Urinary bladder (tissue), 4 donors: Measurements from ENCODE around the gene XRN2. TPM values are rescaled to one million over a fixed set of nuclear protein-coding genes. Genes with fewer than 3 reads are reported as not detected.
"Not testable (repeated sequence)": the region's sequence is repeated elsewhere in the genome, so short reads cannot be mapped to it uniquely, and the experiment has no call there.

Source experiments
- DNase-seq: peaks from one replicate; pipeline ENCODE4 v3.0.0-alpha.2; 2015; ENCODE audit errors: extremely low spot score
- H3K27ac ChIP-seq: one replicate; pipeline ENCODE4 v1.5.1; 2013; ENCODE audit warnings: low read depth, mild to moderate bottlenecking, moderate library complexity
- H3K36me3 ChIP-seq: one replicate; pipeline ENCODE4 v1.6.1; 2013; ENCODE audit warnings: mild to moderate bottlenecking, moderate library complexity; ENCODE audit not compliant: insufficient read depth
- H3K4me1 ChIP-seq: one replicate; pipeline ENCODE4 v1.6.1; 2013; ENCODE audit warnings: mild to moderate bottlenecking, moderate library complexity; ENCODE audit not compliant: insufficient read depth
- H3K4me3 ChIP-seq: one replicate; pipeline ENCODE4 v1.5.1; 2013; ENCODE audit warnings: low read depth, low read length
- WGBS: extraction: QIAGEN DNeasy Blood & Tissue Kit; methylation state at CpG from one replicate; pipeline ENCODE4 v1.1.7; 2013; 5-methylcytosine and 5-hydroxymethylcytosine counted together
- polyA plus RNA-seq: library from polyadenylated mRNA; stranded (reverse); fragments of 200-250 nt; gene quantifications from one replicate; pipeline ENCODE4 v1.2.3, GENCODE V29; 2013
- small RNA-seq: library from RNA; depleted of rRNA; stranded (forward); fragments of <200 nt; gene quantifications from one replicate; pipeline ENCODE3, GENCODE V24; 2014
- total RNA-seq: library from RNA; depleted of rRNA; stranded (reverse); fragments of >200 nt; gene quantifications from one replicate; pipeline ENCODE4 v1.2.3, GENCODE V29; 2014
- donor health status: healthy with polysubstance abuse.
- donor health status: healthy.

XRN2 gene
- total and polyA plus RNA-seq, 2 donors: 44.2 to 70.2 TPM

DNA sequence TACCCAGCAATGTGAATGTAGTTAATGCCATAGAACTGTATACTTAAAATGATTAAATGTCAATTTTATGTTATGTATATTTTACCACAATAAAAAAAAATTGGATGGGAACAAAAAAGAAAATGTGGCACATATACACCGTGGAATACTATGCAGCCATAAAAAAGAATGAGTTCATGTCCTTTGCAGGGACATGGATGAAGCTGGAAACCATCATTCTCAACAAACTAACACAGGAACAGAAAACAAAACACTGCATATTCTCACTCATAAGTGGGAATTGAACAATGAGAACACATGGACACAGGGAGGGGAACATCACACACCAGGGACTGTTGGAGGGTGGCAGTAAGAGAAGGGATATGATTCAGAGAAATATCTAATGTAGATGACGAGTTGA, 116.0 kb downstream of the XRN2 start:
- not testable (repeated sequence) for H3K4me1 ChIP-seq, H3K27ac ChIP-seq, H3K36me3 ChIP-seq, H3K4me3 ChIP-seq, DNase-seq
- WGBS: 60% methylated on average over 2 of the region's 2 CpGs

DNA sequence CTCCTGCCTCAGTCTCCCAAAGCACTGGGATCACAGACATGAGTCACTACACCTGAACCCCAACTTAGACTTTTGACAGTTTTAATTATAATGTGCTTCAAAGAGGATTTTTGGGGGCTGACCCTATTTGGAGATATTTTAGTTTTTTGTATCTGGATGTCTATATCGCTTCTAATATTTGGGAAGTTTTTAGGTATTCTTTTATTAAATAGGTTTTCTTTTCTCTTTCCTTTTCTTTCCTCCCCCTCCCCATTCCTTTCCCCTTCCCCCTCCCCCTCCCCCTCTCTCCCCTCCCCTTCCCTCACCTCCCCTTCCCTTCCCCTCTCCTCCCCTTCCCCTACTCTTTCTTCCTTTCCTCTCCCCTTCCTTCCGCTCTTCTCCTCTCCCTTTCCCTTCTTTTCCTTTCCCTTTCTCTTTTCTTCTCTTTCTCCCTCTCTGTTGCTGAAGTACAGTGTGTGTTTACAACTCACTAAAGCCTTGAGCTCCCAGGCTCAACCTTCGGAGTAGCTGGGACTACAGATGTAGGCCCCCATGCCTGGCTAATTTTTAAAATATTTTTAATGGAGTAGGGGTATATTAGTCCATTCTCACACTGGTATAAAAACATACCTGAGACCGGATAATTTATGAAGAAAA, 118.6 kb downstream of the XRN2 start:
- WGBS: 88% methylated on average over 4 of the region's 4 CpGs
- Histone ChIP-seq H3K4me3 (no peak overlapping the region), H3K27ac (no peak overlapping the region), H3K36me3 (no peaks in the 10 kb centered on the region), H3K4me1 (no peaks in the 10 kb centered on the region)
- no peak for DNase-seq

DNA sequence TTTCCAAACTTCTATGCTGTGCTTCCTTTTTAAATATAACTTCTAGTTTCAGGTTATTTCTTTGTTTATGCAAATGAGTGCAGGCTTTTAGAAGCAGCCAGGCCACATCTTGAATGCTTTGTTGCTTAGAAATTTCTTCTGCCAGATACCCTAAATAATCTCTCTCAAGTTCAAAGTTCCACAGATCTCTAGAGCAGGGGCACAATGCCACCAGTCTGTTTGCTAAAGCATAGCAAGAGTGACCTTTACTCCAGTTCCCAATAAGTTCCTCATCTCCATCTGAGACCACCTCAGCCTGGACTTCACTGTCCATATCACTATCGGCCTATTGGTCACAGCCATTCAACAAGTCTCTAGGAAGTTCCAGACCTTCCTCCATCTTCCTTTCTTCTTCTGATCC, 120.6 kb downstream of the XRN2 start:
- not testable (repeated sequence) for H3K36me3 ChIP-seq, H3K4me3 ChIP-seq, H3K27ac ChIP-seq, H3K4me1 ChIP-seq, DNase-seq
- WGBS: 86% methylated on average over 1 of the region's 1 CpG

DNA sequence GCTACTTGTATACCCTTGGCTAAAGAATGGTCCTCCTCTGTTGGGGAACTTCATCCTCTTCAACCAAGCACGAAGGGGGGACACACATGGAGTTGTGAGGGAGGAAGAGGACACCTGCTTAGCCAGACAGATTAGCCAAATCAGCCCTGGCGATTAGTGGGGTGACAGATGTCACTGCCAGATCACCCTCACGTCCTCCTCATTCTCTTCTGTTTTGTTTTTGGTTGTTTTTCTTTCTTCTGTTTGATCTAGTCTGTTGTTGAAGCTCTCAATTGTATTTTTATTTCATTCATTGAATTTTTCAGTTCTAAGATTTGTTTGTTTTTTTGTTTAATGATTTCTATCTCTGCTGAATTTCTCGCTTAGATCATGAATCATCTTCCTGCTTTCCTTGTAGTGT, 121.7 kb downstream of the XRN2 start:
- 64% methylated on average over 4 of the region's 4 CpGs for WGBS
- Histone ChIP-seq H3K4me3 (no peak overlapping the region), H3K4me1 (no peaks in the 10 kb centered on the region), H3K36me3 (no peaks in the 10 kb centered on the region), H3K27ac (no peak overlapping the region)
- no peak for DNase-seq

DNA sequence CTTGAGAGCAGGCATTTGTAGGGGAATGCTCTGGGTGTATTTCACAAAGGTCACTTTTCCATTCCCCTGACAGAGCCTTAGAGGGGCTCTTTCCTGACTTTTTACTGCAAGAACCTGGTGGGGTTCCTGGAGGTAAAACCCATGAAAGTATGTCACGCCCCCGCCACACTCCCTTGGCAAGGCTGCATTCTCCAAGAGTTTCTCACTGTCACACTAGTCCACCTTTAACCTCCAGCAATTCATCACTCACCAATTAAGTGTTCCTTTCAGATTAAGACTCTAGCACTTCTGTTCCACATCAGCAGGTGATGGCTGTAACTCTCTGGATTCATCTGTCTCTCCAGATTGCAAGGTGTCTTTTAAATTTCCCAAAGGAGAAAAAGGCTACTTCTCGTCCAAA, 126.9 kb downstream of the XRN2 start:
- 71% methylated on average over 3 of the region's 3 CpGs for WGBS
- no peak for DNase-seq
- H3K4me3 ChIP-seq: no peak overlapping the region
- H3K36me3 ChIP-seq: no peaks in the 10 kb centered on the region
- H3K27ac ChIP-seq: no peak overlapping the region
- no peaks in the 10 kb centered on the region for H3K4me1 ChIP-seq

DNA sequence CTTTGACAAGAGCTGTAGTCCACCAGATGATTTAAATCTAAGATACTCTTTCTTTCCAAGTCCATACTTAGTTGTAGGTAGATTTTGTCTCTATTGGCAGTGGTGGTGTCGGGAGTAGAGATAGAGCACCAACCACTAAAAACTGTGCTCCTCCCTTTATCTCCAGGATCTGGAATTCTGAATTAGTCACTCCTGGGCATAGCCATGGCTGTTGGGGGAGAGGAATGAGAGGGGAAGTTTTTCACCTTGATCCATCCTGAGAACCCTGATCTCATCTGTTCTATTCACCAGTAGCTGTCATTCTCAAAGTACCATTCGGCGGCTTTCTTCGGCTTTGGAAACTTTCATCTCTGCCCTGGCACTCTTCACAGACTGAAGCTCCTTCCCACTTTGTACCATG, 129.8 kb downstream of the XRN2 start:
- 86% methylated on average over 4 of the region's 4 CpGs for WGBS
- Histone ChIP-seq H3K4me1 (no peaks in the 10 kb centered on the region), H3K4me3 (no peak overlapping the region), H3K27ac (no peak overlapping the region), H3K36me3 (no peaks in the 10 kb centered on the region)
- no peak for DNase-seq

DNA sequence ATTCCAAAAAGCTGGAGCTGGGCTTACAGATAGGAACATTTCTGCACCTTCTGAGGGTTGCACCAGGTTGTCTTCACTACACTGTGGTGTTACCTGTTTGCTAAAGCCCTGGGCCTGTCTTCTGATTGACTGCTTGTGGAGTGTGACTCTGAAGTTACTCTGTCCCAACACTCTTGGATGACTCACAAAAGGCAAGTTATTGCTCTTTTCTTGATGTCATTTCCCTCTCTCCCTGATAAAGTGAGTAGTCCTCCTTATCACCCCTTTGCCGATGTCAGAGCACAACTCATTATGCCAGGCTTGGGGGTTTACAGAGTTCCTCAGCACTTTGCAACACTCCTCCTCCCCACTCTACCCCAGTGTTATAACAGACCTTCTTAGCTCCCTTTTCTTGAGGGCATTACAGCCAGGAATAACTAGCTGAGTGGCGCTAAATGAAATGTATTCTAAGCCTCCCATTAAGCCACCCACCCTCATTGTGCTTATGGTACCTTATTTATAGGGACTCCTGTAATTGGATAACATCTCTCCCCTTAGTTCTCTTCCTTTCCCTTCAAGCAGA, 130.3 kb downstream of the XRN2 start:
- Histone ChIP-seq H3K4me1 (no peaks in the 10 kb centered on the region), H3K4me3 (no peak overlapping the region), H3K27ac (no peak overlapping the region), H3K36me3 (no peaks in the 10 kb centered on the region)
- no peak for DNase-seq
- WGBS: 65% methylated on average over 2 of the region's 2 CpGs

DNA sequence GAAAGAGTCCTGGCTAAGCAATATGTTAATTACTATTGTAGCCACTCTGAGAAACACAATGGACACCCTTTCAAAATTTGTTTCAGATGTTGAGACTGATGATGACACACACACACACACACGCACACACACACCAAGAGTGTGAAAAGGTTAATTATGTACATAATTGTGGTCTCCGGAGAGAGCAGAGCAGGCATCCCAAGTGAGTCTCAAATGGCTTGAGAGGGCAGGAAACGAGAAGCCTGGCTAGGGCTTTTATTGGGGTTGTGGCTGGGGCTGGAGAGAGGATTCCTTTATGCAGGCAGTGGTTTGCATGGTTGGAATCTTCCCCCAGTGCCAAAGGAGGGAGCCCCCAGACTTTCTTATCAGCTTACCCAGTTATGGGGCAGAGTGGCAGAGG, 132.4 kb downstream of the XRN2 start:
- DNase-seq: no peak

DNA sequence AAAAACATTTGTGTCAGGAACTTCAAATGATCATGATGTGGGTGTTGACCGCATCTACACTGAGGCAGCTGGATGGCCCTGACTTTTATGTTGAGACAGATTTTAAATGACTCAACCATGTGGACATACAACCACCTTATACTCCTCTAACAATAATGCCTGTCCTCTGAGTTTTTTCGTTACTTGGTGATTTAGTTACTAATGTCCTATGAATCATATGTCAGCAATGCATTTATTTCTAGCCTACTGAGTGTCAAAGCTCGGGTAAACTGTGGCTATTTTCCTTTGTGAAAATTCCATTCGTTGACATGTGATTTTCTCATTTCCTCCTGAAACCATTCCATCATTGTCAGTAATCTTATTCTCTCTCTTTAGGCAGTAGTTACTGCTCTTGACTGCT, 133.1 kb downstream of the XRN2 start:
- Histone ChIP-seq H3K4me1 (no peaks in the 10 kb centered on the region), H3K27ac (no peak overlapping the region), H3K36me3 (no peaks in the 10 kb centered on the region), H3K4me3 (no peak overlapping the region)
- DNase-seq: no peak
- WGBS: 66% methylated on average over 4 of the region's 4 CpGs

More for the DNA sequence above, 132.4 kb downstream of the XRN2 start:
- WGBS: 14% methylated on average over 3 of the region's 3 CpGs
- H3K4me3 ChIP-seq: no peak overlapping the region
- H3K27ac ChIP-seq: no peak overlapping the region
- H3K36me3 ChIP-seq: no peaks in the 10 kb centered on the region
- H3K4me1 ChIP-seq: no peaks in the 10 kb centered on the region

DNA sequence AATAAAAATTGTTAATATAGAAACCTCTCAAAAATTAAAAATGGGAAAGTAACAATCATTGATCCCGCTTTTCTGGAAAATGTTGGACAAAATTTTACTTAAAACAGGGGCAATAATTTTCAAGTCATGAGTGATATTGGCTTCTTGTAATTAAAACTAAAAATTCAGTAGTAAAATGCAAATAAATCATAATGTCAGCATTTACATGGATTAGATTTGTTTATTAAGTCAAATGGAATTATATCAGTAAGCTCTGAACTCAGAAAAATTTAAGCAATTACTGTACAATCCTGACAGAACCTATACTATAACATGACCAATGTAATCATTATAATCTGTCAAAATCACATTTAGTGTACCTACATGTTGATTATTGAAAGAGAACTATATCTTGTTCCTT, 134.1 kb downstream of the XRN2 start:
- DNase-seq: no peak
- no peak overlapping the region for H3K27ac ChIP-seq
- H3K4me3 ChIP-seq: no peak overlapping the region
- no peaks in the 10 kb centered on the region for H3K36me3 ChIP-seq
- WGBS: 86% methylated on average over 1 of the region's 1 CpG
- H3K4me1 ChIP-seq: no peaks in the 10 kb centered on the region

DNA sequence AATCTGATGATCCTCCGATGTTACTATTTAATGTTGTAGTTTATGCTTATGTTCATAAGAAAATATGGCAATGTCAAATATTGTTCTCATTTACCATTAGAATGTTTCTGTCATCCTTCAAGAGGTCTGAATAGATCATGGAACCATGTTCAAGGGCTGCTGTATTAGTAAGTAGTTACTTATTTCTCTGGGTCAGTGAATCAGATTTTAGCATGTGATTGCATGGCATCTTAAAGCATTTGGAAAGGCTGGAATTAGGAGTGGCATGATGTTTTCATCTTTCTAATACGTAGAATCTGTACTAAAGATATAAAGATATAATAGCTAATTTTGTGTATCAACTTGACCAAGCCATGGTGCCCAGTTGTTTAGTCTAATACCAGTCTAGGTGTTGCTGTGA, 134.7 kb downstream of the XRN2 start:
- WGBS: 81% methylated on average over 2 of the region's 2 CpGs
- no peak for DNase-seq
- no peak overlapping the region for H3K4me3 ChIP-seq
- no peaks in the 10 kb centered on the region for H3K4me1 ChIP-seq
- H3K27ac ChIP-seq: no peak overlapping the region
- H3K36me3 ChIP-seq: no peaks in the 10 kb centered on the region

Small RNA genes lying within 50 kb of the gene (small RNA-seq; reads per million reads assigned to genes)
- not detected for gene RN7SKP140

Other genes starting within 250 kb of the XRN2 start
- gene LINC00237, start 197.0 kb upstream of the XRN2 start, total RNA-seq: not detected
- not detected for gene LINC00237, start 197.0 kb upstream of the XRN2 start, polyA plus RNA-seq
- gene KIZ, start 177.2 kb upstream of the XRN2 start, total RNA-seq: 32.9 TPM
- 38.1 TPM for gene KIZ, start 177.2 kb upstream of the XRN2 start, polyA plus RNA-seq
- not detected for gene NKX2-4, start 94.2 kb downstream of the XRN2 start, total RNA-seq
- not detected for gene NKX2-4, start 94.2 kb downstream of the XRN2 start, polyA plus RNA-seq
- not detected for gene NKX2-2, start 210.7 kb downstream of the XRN2 start, total RNA-seq
- gene NKX2-2, start 210.7 kb downstream of the XRN2 start, polyA plus RNA-seq: not detected